Cardiac septum (tissue), 1 donor: ENCODE measurements around the gene IL6ST. TPM values are rescaled to one million over a fixed set of nuclear protein-coding genes. Genes with fewer than 3 reads are reported as not detected.
"Not testable (repeated sequence)": the region's sequence is repeated elsewhere in the genome, so short reads cannot be mapped to it uniquely, and the experiment has no call there.

Experiments
- DNase-seq: peaks from one replicate; pipeline ENCODE4 v3.0.0-alpha.2; 2020; ENCODE audit warnings: low spot score
- intact Hi-C: fragments of 100-400 bp; cut with DNase I; formaldehyde crosslinking; loops from one replicate; pipeline ENCODE4 v1.14.0; 2022
- total RNA-seq: library from RNA; stranded (reverse); fragmentation: NEBNext Ultra II Directional; extraction: Animal tissue kit (Norgen Biotek cat#: 25700); gene quantifications from one replicate; pipeline ENCODE4 v1.2.1, GENCODE V29; 2021
- donor health status: DM: no; HTN: no; CAD: no.

Gene IL6ST
- total RNA-seq, 1 donor from 2014 or later, result 131 TPM

GRCh38 chr5:55985181-55985580 lies 9.6 kb downstream of the IL6ST start:
- intact Hi-C loops, result no loop called here
- no peak for DNase-seq

- DNase-seq, result no peak
- intact Hi-C loops, result no loop called here
Measured at GRCh38 chr5:55983986-55984385, 10.8 kb downstream of the IL6ST start.

- DNase-seq, result no peak
- intact Hi-C loops, result no loop called here
Measured at GRCh38 chr5:55982957-55983381, 11.8 kb downstream of the IL6ST start.

- intact Hi-C loops, result no loop called here
- DNase-seq, result no peak
Measured at GRCh38 chr5:55973296-55973695, 21.5 kb downstream of the IL6ST start.

- intact Hi-C loops, result no loop called here
- no peak for DNase-seq
Measured at GRCh38 chr5:55969956-55970355, 24.8 kb downstream of the IL6ST start.

GRCh38 chr5:55966284-55966683 lies 28.5 kb downstream of the IL6ST start:
- DNase-seq, result no peak
- intact Hi-C loops, result no loop called here

- DNase-seq, result no peak
Measured at GRCh38 chr5:55965525-55965924, 29.2 kb downstream of the IL6ST start.

GRCh38 chr5:55960779-55961178 lies 34.0 kb downstream of the IL6ST start:
- intact Hi-C loops, result no loop called here
- DNase-seq, result no peak

More at GRCh38 chr5:55965525-55965924, 29.2 kb downstream of the IL6ST start:
- intact Hi-C loops, result no loop called here

GRCh38 chr5:55959208-55959607 lies 35.6 kb downstream of the IL6ST start:
- intact Hi-C loops, result no loop called here
- no peak for DNase-seq

- intact Hi-C loops, DNase-seq: not testable (repeated sequence)
Measured at GRCh38 chr5:55941154-55941553, 53.6 kb downstream of the IL6ST start.

GRCh38 chr5:55937598-55937997 lies 57.2 kb downstream of the IL6ST start:
- not testable (repeated sequence) for DNase-seq
- intact Hi-C loops, result loop anchor here (10.0 kb wide), 1 partner anchor 897 kb away; no protein-coding TSS in a partner anchor

GRCh38 chr5:55936100-55936693 lies 58.6 kb downstream of the IL6ST start:
- no peak for DNase-seq
- intact Hi-C loops, result loop anchor here (1.0 to 10.0 kb wide), 2 partner anchors 265 to 899 kb away; no protein-coding TSS in a partner anchor

- DNase-seq, result no peak
- intact Hi-C loops, result loop anchor here (10.0 kb wide), 1 partner anchor 899 kb away; no protein-coding TSS in a partner anchor
Measured at GRCh38 chr5:55935371-55935770, 59.4 kb downstream of the IL6ST start.

- DNase-seq, result no peak
- intact Hi-C loops, result loop anchor here (10.0 kb wide), 1 partner anchor 900 kb away; no protein-coding TSS in a partner anchor
Measured at GRCh38 chr5:55934720-55935119, 60.0 kb downstream of the IL6ST start.

GRCh38 chr5:55934115-55934613 lies 60.6 kb downstream of the IL6ST start:
- DNase-seq, result no peak
- intact Hi-C loops, result loop anchor here (10.0 kb wide), 1 partner anchor 901 kb away; no protein-coding TSS in a partner anchor

- intact Hi-C loops, result loop anchor here (10.0 kb wide), 1 partner anchor 901 kb away; no protein-coding TSS in a partner anchor
- DNase-seq, result no peak
Measured at GRCh38 chr5:55933377-55934114, 61.2 kb downstream of the IL6ST start.

GRCh38 chr5:55932700-55933099 lies 62.1 kb downstream of the IL6ST start:
- no peak for DNase-seq
- intact Hi-C loops, result loop anchor here (10.0 kb wide), 1 partner anchor 902 kb away; no protein-coding TSS in a partner anchor

GRCh38 chr5:55929020-55929799 lies 65.6 kb downstream of the IL6ST start:
- intact Hi-C loops, result no loop called here
- no peak for DNase-seq

- intact Hi-C loops, result no loop called here
- DNase-seq, result no peak
Measured at GRCh38 chr5:55927861-55928655, 66.7 kb downstream of the IL6ST start.
